Stimulated activated CD4-positive, alpha-beta T cell treated with anti-CD3 and anti-CD28 coated beads, Interleukin-4, amount 100 ng/mL, for 1 hour (primary cell): ENCODE measurements around the gene DNALI1.

Experiments
- DNase-seq: peaks from one replicate; pipeline ENCODE4 v3.0.0-alpha.2; 2020

Gene DNALI1

DNA sequence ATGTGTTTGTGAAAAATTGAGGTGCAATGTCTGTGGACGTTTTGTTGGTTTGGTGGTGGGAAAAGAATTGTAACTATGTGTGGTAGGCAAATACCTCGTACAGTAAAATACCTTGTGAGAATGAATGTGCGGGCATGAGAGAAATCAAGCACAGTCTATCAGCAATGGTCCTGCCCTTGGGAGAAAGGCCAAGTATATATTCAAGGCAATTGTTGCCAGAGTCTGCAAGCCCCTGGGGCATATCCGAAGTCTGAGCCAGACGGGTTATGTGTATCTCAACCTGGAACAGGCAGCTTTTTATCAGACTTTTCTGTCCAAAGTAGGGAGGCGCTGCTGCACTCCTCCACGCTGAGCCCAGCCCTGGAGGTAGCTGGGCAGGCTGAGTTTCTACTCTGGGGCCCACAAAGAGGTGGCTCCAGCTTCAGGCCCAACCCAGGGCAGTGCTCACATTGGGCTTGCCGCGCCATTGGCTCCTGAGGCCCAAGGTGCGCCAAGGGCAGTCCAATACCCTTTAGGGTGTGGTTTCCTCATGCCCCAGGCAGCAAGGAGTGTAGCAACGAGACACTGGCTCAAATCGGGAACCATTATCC, 48.4 kb downstream of the DNALI1 start:
- DNase-seq = no peak

DNA sequence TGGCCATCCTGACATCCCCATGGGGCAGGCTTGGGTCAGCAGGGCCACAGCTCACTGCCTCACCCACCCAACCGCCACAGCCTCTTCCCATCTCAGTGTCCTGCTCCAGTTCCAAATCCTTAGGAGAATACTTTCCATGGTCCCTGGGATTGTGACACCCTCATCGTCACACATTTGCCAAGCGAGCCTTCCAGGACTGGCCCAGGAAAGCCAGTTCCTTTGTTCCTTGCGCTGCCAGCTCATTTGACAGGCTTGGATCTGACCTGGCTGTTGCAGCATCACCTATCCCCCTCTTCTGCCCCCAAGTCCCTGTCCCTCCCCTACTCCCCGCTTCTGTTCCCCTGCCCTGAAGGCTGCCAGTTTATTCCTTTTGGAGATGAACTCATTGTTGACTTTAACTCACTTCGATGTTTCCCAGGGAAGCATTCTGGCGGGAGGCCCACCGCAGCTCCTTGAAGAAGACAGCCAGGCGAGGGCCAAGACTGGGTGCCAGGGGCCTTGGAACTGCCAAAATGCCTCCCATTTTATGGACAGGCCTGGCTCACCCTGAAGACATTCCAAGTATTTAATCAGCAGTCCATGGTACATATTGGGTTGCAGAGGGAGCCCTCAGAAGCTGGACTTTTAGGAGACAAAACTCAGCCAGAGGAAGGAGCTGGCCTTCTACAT, 49.2 kb downstream of the DNALI1 start:
- DNase-seq = no peak

DNA sequence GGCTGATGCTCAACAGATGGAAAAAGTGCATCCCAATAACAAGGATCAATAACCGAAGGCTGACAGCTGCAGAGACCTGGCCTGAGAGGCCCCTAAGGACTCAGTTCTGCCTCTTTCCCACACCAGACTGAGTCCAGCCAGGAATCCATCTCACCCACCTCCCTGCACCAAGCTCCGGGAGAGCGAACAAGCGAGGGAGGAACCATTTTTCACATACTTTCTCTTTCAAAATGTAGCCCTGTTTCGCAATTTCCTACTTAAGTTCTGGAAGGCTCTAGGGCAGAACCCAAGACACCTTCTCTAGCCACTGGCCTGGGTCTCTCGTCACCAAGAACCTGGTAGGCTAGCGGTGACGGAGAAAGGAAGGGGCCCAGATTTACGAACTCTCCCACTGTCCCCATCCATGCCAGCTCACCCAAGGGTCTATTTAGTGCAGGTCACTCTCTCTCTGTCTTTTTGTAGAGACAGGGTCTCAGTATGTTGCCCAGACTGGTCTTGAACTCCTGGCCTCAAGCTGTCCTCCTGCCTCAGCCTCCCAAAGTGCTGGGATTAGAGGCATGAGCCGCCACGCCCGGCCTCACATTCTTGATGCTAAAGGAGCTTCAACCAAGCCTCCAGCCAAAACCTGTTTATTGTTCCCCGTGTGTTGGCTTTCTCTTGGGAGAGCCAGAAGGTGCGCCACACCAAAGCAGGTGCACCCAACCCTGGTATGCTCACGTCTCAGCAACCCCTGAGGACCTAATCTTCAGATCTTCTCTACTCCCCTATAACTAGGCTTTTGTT, 49.9 kb downstream of the DNALI1 start:
- no peak for DNase-seq

- DNase-seq = no peak
These were observed 52.3 kb downstream of the DNALI1 start for GRCh38 chr1:37609002-37609401.

DNA sequence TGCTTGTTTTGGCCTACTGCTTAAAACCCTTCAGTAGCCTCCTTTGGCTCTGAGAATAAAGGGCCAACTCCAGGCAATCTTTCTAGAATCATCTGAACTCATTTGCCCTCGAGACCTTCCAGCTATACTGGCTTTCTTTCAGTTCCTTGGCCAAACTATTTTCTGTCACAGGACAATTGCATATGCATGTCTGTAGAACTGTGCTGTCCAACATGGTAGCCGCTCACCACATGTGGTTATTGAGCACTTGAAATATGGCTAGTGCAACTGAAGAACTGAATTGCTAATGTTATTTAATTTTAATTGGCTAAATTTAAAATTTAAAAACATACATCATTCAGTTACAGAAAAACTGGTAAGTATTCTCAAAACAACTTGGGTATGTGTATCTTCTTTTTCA, 53.3 kb downstream of the DNALI1 start:
- no peak for DNase-seq

DNA sequence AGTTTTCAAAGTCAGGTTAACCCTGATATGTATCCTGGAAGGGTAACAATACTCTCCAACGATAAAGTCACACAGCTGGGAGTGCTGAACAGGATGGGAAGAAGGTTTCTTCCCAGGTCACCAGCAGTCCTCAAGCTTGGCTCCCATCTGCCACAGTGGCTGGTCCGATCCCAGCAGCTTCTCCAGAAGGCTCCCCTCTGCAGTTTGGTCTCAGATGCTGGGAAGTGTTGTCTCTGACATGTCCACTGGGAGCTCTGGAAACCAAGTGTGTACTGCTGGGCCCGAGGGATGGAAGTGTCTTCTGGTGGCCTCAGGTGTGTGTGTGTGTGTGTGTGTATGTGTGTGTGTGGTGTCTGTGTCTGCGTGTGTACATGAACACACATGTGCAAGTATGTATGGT, 55.4 kb downstream of the DNALI1 start:
- DNase-seq = no peak

DNA sequence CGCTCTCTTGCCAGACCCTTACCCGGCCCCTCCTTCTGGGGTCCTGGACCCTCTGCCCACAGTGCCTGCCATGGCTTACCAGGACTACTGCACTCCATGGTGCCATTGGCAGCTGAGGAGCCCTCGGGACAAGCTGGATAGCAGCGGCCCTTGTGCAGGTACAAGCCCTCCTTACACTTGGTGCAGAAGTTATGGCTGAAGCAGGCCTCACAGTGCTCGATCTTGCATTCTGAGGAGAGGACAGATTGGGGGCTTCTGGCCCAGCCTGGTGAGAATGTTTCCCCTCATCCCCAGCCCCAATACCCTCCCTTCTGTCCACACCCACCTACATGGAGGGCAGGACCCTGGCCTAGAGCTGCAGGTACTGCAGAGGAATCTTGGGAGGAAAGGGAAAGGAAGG, 57.4 kb downstream of the DNALI1 start:
- DNase-seq = no peak

GRCh38 chr1:37616330-37616729, 59.6 kb downstream of the DNALI1 start:
- no peak for DNase-seq
